Endothelial cell of umbilical vein (primary cell): ENCODE measurements around the gene TLN1. TPM values are rescaled to one million over a fixed set of nuclear protein-coding genes. Genes with fewer than 3 reads are reported as not detected.

Source experiments
- BruUV-seq: library from RNA; stranded (reverse); fragments of 400-500 nt; replicated peaks from 2 replicates; lab custom pipeline; 2021; lab: Mats Ljungman, UMichigan
- CTCF ChIA-PET: fragments of 300-600, 350-600 bp; sonication (Branson Sonifier 250); formaldehyde crosslinking; loops from one replicate; lab custom pipeline; 2021; ENCODE audit warnings: antibody characterized with exemption, inconsistent platforms; lab: Charles Lee
- POLR2A ChIA-PET: fragments of 300-600, 350-600 bp; sonication (Branson Sonifier 250); formaldehyde crosslinking; loops from one replicate; lab custom pipeline; 2021; ENCODE audit warnings: antibody characterized with exemption, inconsistent platforms; lab: Charles Lee
- DNase-seq: peaks from one replicate; pipeline ENCODE4 v3.0.0-alpha.2; 2011; ENCODE audit warnings: low read depth, low spot score
- FAIRE-seq: peaks from 2 replicates; lab custom pipeline; 2011; peaks lifted over from hg19 to GRCh38; lab: Jason Lieb, UNC
- H2AFZ ChIP-seq: 2 replicates; pipeline ENCODE4 v1.6.0; 2012; ENCODE audit warnings: low read depth, low read length, control low read depth, inconsistent platforms
- H3K27ac ChIP-seq: 2 replicates; pipeline ENCODE4 v1.5.1; 2011; ENCODE audit warnings: low read depth, mild to moderate bottlenecking, control low read depth, low read length, moderate library complexity; ENCODE audit not compliant: insufficient read depth
- H3K27me3 ChIP-seq, 2 experiments: 2 replicates each; pipeline versions ENCODE4 v1.6.0 to v1.6.1; 2011; ENCODE audit warnings: low read length in 2 of 2, mixed read lengths in 1 of 2; ENCODE audit not compliant: control insufficient read depth in 2 of 2, insufficient read depth in 2 of 2
- H3K36me3 ChIP-seq, 2 experiments: 2 replicates in 1 of 2; 3 replicates in 1 of 2; pipeline ENCODE4 v1.5.1; 2011; ENCODE audit warnings: low read length in 2 of 2, mild to moderate bottlenecking in 1 of 2, moderate library complexity in 1 of 2; ENCODE audit not compliant: control insufficient read depth in 2 of 2, insufficient read depth in 2 of 2; ENCODE audit errors: extremely low read depth in 1 of 2
- H3K4me1 ChIP-seq: 3 replicates; pipeline ENCODE4 v1.5.1; 2011; ENCODE audit warnings: mild to moderate bottlenecking, low read length; ENCODE audit not compliant: control insufficient read depth, insufficient read depth; ENCODE audit errors: extremely low read depth
- H3K4me2 ChIP-seq: 2 replicates; pipeline ENCODE4 v1.6.1; 2011; ENCODE audit warnings: low read length, control low read depth, mixed read lengths; ENCODE audit not compliant: insufficient read depth
- H3K4me3 ChIP-seq, 3 experiments: fragments of 200-600 bp in 1 of 3; sonication (generic), shearing (Covaris generic) in 1 of 3; replicated peaks in 1 of 3; 2 replicates each; pipeline ENCODE4 v1.5.1; 2011 to 2016; ENCODE audit warnings: control low read depth in 3 of 3, low read length in 3 of 3, mild to moderate bottlenecking in 2 of 3, inconsistent platforms in 1 of 3, low read depth in 1 of 3, moderate library complexity in 1 of 3; ENCODE audit not compliant: insufficient read depth in 1 of 3
- H3K79me2 ChIP-seq: 2 replicates; pipeline ENCODE4 v1.6.0; 2012; ENCODE audit warnings: low read length, inconsistent platforms; ENCODE audit not compliant: control insufficient read depth, insufficient read depth
- H3K9ac ChIP-seq: replicated peaks from 2 replicates; pipeline ENCODE3; 2011; ENCODE audit warnings: low read length, control low read depth; ENCODE audit not compliant: insufficient read depth; ENCODE audit errors: extremely low read depth
- H3K9me1 ChIP-seq: replicated peaks from 3 replicates; pipeline ENCODE4 v1.6.0; 2011; ENCODE audit warnings: mild to moderate bottlenecking, low read length; ENCODE audit not compliant: control insufficient read depth, insufficient read depth; ENCODE audit errors: extremely low read depth
- H3K9me3 ChIP-seq: replicated peaks from 2 replicates; pipeline ENCODE4 v1.5.1; 2012; ENCODE audit warnings: low read length, inconsistent platforms; ENCODE audit not compliant: control insufficient read depth, insufficient read depth
- H4K20me1 ChIP-seq: replicated peaks from 2 replicates; pipeline ENCODE3; 2011; ENCODE audit warnings: mild to moderate bottlenecking, low read length; ENCODE audit not compliant: control insufficient read depth, insufficient read depth; ENCODE audit errors: extremely low read depth
- EZH2 ChIP-seq: IDR thresholded peaks from 2 replicates; pipeline ENCODE4 v1.6.1; 2012; ENCODE audit warnings: borderline replicate concordance, low read depth, mild to moderate bottlenecking, moderate library complexity, low read length, inconsistent platforms; ENCODE audit not compliant: severe bottlenecking
- FOS ChIP-seq: IDR thresholded peaks from 2 replicates; pipeline ENCODE4 v1.6.1; 2011; ENCODE audit warnings: mild to moderate bottlenecking, low read length, moderate library complexity, borderline replicate concordance; ENCODE audit not compliant: insufficient read depth
- GATA2 ChIP-seq: IDR thresholded peaks from 2 replicates; pipeline ENCODE4 v1.7.0; 2011; ENCODE audit warnings: low read depth, mild to moderate bottlenecking, moderate library complexity, mixed read lengths, low read length; ENCODE audit not compliant: insufficient read length, insufficient read depth
- JUN ChIP-seq: IDR thresholded peaks from 2 replicates; pipeline ENCODE4 v1.6.1; 2011; ENCODE audit warnings: borderline replicate concordance, low read depth; ENCODE audit not compliant: insufficient read length, insufficient read depth
- MAX ChIP-seq: IDR thresholded peaks from 2 replicates; pipeline ENCODE4 v1.6.1; 2011; ENCODE audit not compliant: insufficient read depth, insufficient read length
- MYC ChIP-seq: IDR thresholded peaks from one replicate; pipeline ENCODE4 v1.6.1; 2011; ENCODE audit warnings: mild to moderate bottlenecking, low read depth, low read length
- POLR2A ChIP-seq: IDR thresholded peaks from 2 replicates; pipeline ENCODE4 v1.6.1; 2012; ENCODE audit warnings: low read depth, mild to moderate bottlenecking, control low read depth, low read length
- POLR2AphosphoS5 ChIP-seq: IDR thresholded peaks from 2 replicates; pipeline ENCODE4 v1.6.1; 2012; ENCODE audit warnings: low read depth, mild to moderate bottlenecking, control low read depth, low read length, moderate library complexity; ENCODE audit not compliant: insufficient read depth
- dilution Hi-C: fragments of 300-500 bp; cut with MboI; formaldehyde crosslinking; loops from one replicate; pipeline ENCODE4 v1.15.0; 2019; ENCODE audit warnings: low sequenced_read_pairs; ENCODE audit not compliant: extremely low pct_ligation_motif_present
- intact Hi-C: fragments of 100-400 bp; cut with micrococcal nuclease; formaldehyde crosslinking; loops from one replicate; pipeline ENCODE4 v1.10.0; 2022
- polyA plus RNA-seq, 4 experiments: library from polyadenylated mRNA; depleted of rRNA in 3 of 4; stranded (reverse) in 3 of 4; unstranded in 1 of 4; fragments of >200 nt; gene quantifications; 2 replicates each; pipeline versions ENCODE4 v1.2.1 to v1.2.3, GENCODE V29; 2011 to 2012; ENCODE audit warnings: missing spikeins in 1 of 4
- total RNA-seq: library from RNA; stranded (reverse); gene quantifications from 2 replicates; pipeline ENCODE4 v1.2.3, GENCODE V29; 2021
- TF ChIP-seq, protein P1 (sequence below), 2 donors: IDR thresholded peaks; 1 replicate in 1 of 2; 2 replicates in 1 of 2; pipeline ENCODE4 v1.5.1; 2011; ENCODE audit warnings: low read length in 2 of 2, mild to moderate bottlenecking in 2 of 2, moderate library complexity in 2 of 2, control low read depth in 1 of 2, inconsistent platforms in 1 of 2, low read depth in 1 of 2; ENCODE audit not compliant: insufficient read depth in 1 of 2; ENCODE audit errors: extremely low read depth in 1 of 2

The TLN1 gene
- total and polyA plus RNA-seq, 2 donors (not counting 3 experiments of a cell fraction or from before 2014, with no cell fraction given) = 120 to 450 TPM

DNA sequence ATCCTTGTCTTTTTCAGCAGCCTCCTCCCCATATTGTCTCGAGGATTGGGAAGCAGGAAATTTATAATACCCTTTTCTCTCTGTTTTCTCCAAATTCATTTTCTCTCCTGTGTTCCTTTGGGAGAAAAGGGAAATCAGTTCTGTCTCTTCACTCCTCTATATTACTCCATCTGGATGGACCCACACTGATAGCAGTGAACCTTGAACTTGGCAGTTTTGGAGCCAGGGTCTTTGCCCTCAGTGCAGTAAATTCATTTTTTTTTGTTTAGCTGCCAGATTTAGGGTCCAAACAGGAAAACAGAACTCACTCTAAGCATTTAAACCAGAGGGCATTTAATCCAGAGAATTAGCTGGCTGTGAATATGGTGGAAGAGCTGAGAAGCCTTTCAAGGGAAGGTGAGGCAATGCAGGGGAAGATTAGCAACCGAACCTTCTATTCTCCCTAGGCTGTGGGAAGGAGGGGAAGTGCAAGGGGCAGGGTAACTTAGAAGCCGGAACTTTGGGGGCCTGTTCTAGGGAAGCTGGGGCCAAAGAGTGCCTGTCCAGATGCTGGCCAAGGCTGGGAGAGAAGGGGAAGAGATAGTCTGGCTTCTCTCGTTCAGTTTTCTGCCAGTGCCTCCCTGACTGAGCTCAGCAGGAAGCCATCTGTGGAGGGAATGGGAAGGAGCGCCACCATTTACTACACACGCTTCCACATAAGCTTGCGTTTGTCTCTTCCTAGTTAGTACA lies 43.1 kb upstream of the TLN1 start:
- Histone ChIP-seq H4K20me1 (no peaks in the 10 kb centered on the region), H3K4me1 (peaks cover 36% of the 10 kb centered on the region), H3K9me3 (no peaks in the 10 kb centered on the region), H3K4me2 (peak overlapping the region; percentile 60), H3K27ac (peak overlapping the region; percentile 52), H3K79me2 (no peaks in the 10 kb centered on the region), H3K9me1 (no peaks in the 10 kb centered on the region), H2AFZ (peak overlapping the region; percentile 98), H3K36me3 (no peaks in the 10 kb centered on the region), H3K9ac (peak overlapping the region; percentile 47), H3K27me3 (no peaks in the 10 kb centered on the region), H3K4me3 (peak overlapping the region in 1 of 3 experiments; percentile 13)
- FAIRE-seq = peak; percentile 80
- dilution Hi-C loops (no loop called here), intact Hi-C loops (loop anchor here (1.0 kb wide), 1 partner anchor 43 kb away; the partner anchor contains the start of genes CREB3 and TLN1)
- CTCF ChIA-PET = interaction anchor here (0.7 to 3.5 kb wide), 17 partner anchors 13 to 136 kb away, joined by 3 to 25 read pairs (median 5); partner anchors contain the start of gene MSMP
- no peak for TF ChIP-seq MYC
- TF ChIP-seq, protein P1, sequence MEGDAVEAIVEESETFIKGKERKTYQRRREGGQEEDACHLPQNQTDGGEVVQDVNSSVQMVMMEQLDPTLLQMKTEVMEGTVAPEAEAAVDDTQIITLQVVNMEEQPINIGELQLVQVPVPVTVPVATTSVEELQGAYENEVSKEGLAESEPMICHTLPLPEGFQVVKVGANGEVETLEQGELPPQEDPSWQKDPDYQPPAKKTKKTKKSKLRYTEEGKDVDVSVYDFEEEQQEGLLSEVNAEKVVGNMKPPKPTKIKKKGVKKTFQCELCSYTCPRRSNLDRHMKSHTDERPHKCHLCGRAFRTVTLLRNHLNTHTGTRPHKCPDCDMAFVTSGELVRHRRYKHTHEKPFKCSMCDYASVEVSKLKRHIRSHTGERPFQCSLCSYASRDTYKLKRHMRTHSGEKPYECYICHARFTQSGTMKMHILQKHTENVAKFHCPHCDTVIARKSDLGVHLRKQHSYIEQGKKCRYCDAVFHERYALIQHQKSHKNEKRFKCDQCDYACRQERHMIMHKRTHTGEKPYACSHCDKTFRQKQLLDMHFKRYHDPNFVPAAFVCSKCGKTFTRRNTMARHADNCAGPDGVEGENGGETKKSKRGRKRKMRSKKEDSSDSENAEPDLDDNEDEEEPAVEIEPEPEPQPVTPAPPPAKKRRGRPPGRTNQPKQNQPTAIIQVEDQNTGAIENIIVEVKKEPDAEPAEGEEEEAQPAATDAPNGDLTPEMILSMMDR (IDR thresholded peaks at IDR 0.05; ENCODE audit: extremely low read depth in 1 of 2, insufficient read depth in 1 of 2, low read depth in 1 of 2, low read length in 2 of 2) = no peak
- no peak for TF ChIP-seq POLR2A
- no peak for TF ChIP-seq FOS
- no peak for TF ChIP-seq POLR2AphosphoS5
- TF ChIP-seq MAX = no peak
- TF ChIP-seq GATA2 = no peak
- no peak for TF ChIP-seq JUN
- TF ChIP-seq EZH2 = no peak
- POLR2A ChIA-PET = interaction anchor here (0.6 to 1.1 kb wide), 4 partner anchors 14 to 181 kb away, joined by 3 to 8 read pairs (median 3); no protein-coding TSS in a partner anchor
- no TSS peak for BruUV-seq
- DNase-seq = peak; percentile 79
